Measurements from ENCODE around the gene LPGAT1. TPM values are rescaled to one million over a fixed set of nuclear protein-coding genes. Genes with fewer than 3 reads are reported as not detected.

The LPGAT1 gene
- total RNA-seq, 1 donor from 2014 or later = 34.7 TPM

DNA sequence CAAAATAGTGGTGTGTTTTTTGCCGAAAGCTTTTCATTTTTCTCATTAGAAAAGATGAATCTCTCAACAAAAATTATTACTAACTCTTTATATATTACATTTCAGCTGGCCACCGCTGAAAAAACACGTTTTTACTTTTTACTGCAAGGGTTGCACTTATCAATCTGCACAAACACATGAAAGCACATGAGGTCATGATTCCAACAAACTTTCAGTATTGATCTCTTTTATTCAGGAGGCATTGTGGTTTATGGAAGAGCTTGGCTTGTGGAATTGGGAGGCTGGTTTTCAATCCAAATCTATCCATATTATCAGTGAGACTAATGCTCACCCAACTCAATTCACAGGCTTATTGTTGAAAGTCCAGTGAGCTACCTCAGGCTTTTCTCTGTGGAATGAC lies 20.6 kb upstream of the LPGAT1 start:
- no peak overlapping the region for H3K4me3 Mint-ChIP-seq (ENCODE audit: unreplicated experiment)
- no peaks in the 10 kb centered on the region for H3K4me1 Mint-ChIP-seq (ENCODE audit: unreplicated experiment)
- no peaks in the 10 kb centered on the region for H3K27me3 Mint-ChIP-seq (ENCODE audit: unreplicated experiment)

DNA sequence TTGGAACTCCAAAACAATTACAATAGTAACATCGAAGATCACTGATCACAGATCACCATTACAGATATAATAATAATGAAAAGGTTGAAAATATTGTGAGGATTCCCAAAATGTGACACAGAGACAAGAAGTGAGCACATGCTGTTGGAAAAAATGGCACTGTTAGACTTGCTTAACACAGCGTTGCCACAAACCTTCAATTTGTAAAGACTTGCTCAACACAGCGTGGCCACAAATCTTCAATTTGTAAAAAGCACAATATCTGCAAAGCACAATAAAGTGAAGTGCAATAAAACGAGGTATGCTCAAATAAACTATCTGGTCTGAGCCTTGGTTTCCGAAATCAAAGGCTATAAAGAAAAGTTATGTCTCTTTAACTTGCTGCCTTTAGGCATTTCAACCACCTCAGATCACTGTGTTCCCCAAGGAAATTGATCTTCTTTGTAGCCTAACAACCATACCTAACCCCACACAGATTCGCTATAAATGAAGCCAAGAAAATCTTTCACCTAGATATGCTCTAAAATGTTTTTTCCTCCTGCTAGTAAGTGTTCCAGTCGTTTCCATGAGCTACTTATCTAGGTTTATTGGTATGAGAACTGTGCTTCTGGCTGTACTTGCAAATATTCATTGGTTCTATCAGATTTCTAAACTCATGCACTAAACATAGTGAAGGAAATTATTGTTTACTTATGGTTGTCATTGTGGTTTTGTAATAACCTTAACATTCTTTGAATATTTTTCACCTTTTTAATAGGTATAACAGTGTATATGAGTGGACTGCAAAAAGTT lies 13.1 kb upstream of the LPGAT1 start:
- Mint-ChIP-seq H3K27ac (ENCODE audit: unreplicated experiment) (no peak overlapping the region), H3K36me3 (ENCODE audit: low read depth, unreplicated experiment) (no peaks in the 10 kb centered on the region), H3K9me3 (ENCODE audit: unreplicated experiment) (no peaks in the 10 kb centered on the region), H3K27me3 (ENCODE audit: unreplicated experiment) (peaks cover 7% of the 10 kb centered on the region), H3K4me1 (ENCODE audit: unreplicated experiment) (no peaks in the 10 kb centered on the region), H3K4me3 (ENCODE audit: unreplicated experiment) (no peak overlapping the region)
- no peak for DNase-seq (ENCODE audit: low spot score)
- TF ChIP-seq, protein P1, sequence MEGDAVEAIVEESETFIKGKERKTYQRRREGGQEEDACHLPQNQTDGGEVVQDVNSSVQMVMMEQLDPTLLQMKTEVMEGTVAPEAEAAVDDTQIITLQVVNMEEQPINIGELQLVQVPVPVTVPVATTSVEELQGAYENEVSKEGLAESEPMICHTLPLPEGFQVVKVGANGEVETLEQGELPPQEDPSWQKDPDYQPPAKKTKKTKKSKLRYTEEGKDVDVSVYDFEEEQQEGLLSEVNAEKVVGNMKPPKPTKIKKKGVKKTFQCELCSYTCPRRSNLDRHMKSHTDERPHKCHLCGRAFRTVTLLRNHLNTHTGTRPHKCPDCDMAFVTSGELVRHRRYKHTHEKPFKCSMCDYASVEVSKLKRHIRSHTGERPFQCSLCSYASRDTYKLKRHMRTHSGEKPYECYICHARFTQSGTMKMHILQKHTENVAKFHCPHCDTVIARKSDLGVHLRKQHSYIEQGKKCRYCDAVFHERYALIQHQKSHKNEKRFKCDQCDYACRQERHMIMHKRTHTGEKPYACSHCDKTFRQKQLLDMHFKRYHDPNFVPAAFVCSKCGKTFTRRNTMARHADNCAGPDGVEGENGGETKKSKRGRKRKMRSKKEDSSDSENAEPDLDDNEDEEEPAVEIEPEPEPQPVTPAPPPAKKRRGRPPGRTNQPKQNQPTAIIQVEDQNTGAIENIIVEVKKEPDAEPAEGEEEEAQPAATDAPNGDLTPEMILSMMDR (IDR thresholded peaks at IDR 0.05; ENCODE audit: unreplicated experiment) = no peak

More for the DNA sequence above, 20.6 kb upstream of the LPGAT1 start:
- peaks cover 3% of the 10 kb centered on the region for H3K9me3 Mint-ChIP-seq (ENCODE audit: unreplicated experiment)
- H3K27ac Mint-ChIP-seq (ENCODE audit: unreplicated experiment) = no peak overlapping the region
- no peaks in the 10 kb centered on the region for H3K36me3 Mint-ChIP-seq (ENCODE audit: low read depth, unreplicated experiment)
- TF ChIP-seq, protein P1 (IDR thresholded peaks at IDR 0.05; ENCODE audit: unreplicated experiment) = no peak
- no peak for DNase-seq (ENCODE audit: low spot score)

DNA sequence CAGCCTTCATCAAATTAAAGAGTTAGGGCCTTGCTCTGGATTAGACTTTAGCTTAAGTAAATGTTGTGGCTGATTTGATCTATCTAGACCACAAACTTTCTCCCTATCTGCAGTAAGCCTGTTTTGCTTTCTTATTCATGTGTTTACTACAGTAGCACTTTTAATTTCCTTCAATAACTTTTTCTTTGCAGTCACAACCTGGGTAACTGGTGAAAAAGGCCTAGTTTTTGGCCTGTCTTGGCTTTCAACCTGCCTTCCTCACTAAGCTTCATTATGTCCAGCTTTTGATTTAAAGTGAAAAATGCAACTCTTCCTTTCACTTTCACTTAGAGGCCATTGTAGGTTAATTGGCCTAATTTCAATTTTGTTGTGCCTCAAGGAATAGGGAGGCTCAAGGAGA lies 12.5 kb upstream of the LPGAT1 start:
- no peak for DNase-seq (ENCODE audit: low spot score)
- H3K27me3 Mint-ChIP-seq (ENCODE audit: unreplicated experiment) = peaks cover 7% of the 10 kb centered on the region
- H3K36me3 Mint-ChIP-seq (ENCODE audit: low read depth, unreplicated experiment) = no peaks in the 10 kb centered on the region
- no peak overlapping the region for H3K27ac Mint-ChIP-seq (ENCODE audit: unreplicated experiment)
- no peaks in the 10 kb centered on the region for H3K4me1 Mint-ChIP-seq (ENCODE audit: unreplicated experiment)
- H3K9me3 Mint-ChIP-seq (ENCODE audit: unreplicated experiment) = no peaks in the 10 kb centered on the region
- H3K4me3 Mint-ChIP-seq (ENCODE audit: unreplicated experiment) = no peak overlapping the region
- TF ChIP-seq, protein P1 (IDR thresholded peaks at IDR 0.05; ENCODE audit: unreplicated experiment) = no peak

DNA sequence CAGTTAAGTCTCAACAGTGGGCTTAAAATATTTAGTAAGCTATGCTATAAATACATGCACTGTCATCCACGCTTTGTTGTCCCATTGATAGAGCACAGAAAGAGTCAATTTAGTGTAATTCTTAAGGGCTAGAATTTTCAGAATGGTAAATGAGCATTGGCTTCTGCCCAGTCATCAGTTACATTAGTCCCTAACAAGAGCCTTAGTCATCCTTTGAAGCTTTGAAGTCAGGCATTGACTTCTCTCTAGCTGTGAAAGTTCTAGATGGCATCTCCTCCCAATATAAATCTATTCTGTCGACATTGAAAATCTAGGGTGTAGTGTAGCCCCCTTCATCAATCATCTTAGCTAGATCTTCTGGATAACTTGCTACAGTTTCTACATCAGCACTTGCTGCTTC lies 12.0 kb upstream of the LPGAT1 start:
- no peak for DNase-seq (ENCODE audit: low spot score)
- H3K4me1 Mint-ChIP-seq (ENCODE audit: unreplicated experiment) = no peaks in the 10 kb centered on the region
- no peaks in the 10 kb centered on the region for H3K36me3 Mint-ChIP-seq (ENCODE audit: low read depth, unreplicated experiment)
- H3K27me3 Mint-ChIP-seq (ENCODE audit: unreplicated experiment) = peaks cover 7% of the 10 kb centered on the region
- no peak overlapping the region for H3K27ac Mint-ChIP-seq (ENCODE audit: unreplicated experiment)
- TF ChIP-seq, protein P1 (IDR thresholded peaks at IDR 0.05; ENCODE audit: unreplicated experiment) = no peak
- no peaks in the 10 kb centered on the region for H3K9me3 Mint-ChIP-seq (ENCODE audit: unreplicated experiment)
- no peak overlapping the region for H3K4me3 Mint-ChIP-seq (ENCODE audit: unreplicated experiment)

DNA sequence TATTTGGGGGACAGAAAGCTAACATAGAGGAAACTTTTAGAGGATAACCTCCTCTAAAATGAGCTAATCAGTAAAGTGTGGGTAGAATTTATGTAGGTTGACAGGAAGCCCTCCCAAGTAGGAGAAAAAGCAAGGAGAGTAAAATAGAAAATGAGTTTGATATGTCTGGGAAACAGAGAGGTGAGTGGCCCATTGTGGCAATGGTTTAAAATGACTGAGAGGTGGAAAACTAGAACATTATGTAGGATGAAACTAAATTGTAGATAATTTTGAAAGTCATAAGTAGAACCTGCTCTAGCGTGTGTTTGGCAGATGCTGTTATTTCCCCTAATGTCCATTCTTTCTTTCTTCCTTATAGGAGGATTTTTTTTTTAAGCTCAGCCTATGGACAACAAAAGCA lies 8.5 kb upstream of the LPGAT1 start:
- Mint-ChIP-seq H3K4me1 (ENCODE audit: unreplicated experiment) (no peaks in the 10 kb centered on the region), H3K27me3 (ENCODE audit: unreplicated experiment) (peaks cover 7% of the 10 kb centered on the region), H3K36me3 (ENCODE audit: low read depth, unreplicated experiment) (no peaks in the 10 kb centered on the region), H3K4me3 (ENCODE audit: unreplicated experiment) (no peak overlapping the region), H3K27ac (ENCODE audit: unreplicated experiment) (no peak overlapping the region), H3K9me3 (ENCODE audit: unreplicated experiment) (no peaks in the 10 kb centered on the region)
- TF ChIP-seq, protein P1 (IDR thresholded peaks at IDR 0.05; ENCODE audit: unreplicated experiment) = no peak
- DNase-seq (ENCODE audit: low spot score) = no peak

All from endothelial cell (in vitro differentiated cells).